ENCODE measurements around the gene TMSB4X.
"Not testable (repeated sequence)": the region's sequence is repeated elsewhere in the genome, so short reads cannot be mapped to it uniquely, and the experiment has no call there.

The TMSB4X gene

DNA sequence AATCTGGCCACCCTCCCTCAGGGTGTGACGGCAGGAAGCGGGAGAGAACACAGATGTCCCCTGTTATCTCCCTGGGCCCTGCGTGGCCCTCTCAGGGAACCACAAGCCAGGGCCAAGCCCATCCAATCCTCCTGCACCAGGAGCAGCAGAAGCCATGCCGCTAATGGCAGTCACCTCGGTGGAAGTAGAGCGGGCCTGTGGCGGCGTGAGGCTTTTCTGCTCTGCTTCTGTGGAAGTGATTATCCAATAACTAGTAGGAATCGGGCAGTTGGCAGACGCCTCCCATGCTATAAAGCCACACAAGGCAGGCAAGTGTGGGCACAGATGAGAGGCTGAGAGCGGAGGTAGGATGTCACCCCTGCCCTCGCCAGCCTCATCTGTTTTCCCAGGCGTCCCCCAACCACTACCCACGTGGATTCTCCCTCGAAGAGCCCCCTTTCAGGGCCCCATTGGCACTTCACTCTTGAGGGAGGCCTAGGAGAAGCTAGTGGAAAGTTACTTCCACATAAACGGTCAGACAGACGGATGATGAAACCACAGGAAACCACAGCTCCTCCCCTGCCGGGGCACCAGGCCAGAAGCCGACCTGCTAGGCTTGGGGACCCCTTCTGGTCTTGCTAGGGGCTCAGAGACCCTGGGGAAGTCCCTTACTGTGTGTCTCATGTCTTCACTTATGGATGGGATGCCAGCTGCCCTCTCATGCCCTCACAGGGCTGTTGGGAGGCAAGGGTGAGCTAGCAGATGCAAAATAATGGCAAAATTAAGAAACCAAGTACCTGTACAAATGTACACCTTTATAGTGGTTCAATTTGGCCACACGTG, 18.8 kb upstream of the TMSB4X start:
- DNase-seq: peak; percentile 78

DNA sequence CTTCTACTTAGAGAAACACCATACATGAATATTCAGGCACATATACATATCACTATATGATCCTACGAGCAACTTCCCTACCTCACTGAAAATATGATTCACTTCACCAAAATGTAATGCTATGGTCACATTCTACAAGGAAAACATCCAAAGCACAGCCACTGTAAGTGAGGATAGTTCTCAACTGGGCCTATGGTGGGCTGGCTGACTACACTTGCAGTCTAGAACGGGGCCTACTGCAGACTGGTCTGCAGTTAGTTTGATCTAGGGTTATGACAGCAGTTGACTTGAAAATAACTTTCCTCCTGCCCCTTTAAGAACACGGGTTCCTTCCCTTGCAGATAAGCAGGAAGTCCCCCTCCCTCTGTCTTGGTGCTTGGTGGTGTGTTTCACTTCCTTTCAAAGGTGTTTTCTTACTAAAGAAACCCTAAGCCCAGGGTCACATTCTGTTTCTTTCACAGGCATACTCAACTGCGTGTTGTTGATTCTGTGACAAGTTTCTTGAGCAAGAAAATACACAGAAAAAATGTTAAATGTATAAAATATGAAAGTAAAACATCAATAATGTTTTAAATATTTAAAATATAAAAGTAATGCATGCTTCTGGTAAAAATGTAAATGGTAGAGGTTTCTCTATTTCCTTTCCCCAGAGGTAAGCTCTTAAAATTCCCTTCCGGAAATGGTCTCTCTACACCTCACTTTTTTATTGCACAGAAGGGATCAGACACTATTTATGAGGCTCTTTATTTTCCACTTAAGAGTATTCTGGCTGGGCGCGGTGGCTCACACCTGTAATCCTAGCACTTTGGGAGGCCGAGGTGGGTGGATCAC, 18.0 kb upstream of the TMSB4X start:
- DNase-seq: peak; percentile 83

DNA sequence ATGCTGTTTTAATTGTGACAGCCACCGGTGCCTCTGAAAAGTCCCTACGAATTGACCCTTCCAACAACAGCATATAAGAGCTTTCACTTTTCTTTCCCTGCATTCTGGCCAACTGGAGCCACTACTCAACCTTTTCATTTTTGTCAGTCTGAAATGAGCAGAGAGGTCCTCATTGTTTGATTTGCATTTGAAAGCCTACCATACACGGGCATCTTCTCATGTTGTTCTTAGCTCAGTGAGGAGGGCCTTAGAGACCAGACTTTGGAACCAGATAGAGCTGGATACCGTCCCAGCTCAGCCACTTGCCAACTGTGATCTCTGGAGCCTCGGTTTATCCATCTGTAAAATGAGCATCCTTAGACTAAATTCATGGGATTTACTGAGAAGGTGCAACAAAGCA, 16.9 kb upstream of the TMSB4X start:
- DNase-seq: no peak

DNA sequence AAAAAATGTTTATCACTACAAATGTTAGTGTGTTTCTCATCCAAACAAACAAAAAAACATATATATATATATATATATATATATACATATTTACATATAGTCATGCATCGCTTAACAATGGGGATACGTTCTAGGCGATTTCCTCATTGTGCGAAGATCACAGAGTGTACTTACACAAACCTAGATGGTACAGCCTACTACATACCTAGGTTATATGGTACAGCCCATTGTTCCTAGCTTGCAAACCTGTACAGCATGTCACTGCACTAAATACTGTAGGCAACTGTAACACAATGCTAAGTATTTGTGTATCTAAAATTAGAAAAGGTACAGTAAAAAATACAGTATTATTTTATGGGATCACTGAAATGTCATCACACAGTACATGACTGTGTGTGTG, 16.4 kb upstream of the TMSB4X start:
- no peak for DNase-seq

DNA sequence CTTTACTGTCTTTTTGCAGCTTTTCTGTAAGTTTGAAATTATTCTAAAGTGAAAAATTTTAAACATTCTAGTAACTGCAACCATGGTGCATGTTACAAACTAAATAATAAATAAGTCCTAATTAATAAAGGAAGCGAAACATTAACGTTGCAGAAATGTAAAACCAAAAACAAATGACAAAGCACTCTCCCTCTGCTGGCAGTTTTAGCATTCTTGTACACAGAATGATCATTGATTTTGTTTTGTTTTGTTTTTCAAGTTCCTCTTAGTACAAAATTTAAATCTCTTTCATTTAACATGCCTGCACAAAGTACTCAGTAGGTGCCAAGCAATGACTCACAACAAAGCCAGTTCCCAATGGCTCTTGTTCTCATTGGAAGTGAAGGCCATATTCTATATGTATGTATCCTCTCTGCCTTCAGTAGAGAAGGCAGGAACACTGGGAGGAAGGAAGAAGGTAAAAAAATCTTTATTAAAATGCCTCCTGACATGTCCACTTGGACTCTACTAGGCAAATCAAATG, 13.7 kb upstream of the TMSB4X start:
- peak; percentile 16 for DNase-seq

DNA sequence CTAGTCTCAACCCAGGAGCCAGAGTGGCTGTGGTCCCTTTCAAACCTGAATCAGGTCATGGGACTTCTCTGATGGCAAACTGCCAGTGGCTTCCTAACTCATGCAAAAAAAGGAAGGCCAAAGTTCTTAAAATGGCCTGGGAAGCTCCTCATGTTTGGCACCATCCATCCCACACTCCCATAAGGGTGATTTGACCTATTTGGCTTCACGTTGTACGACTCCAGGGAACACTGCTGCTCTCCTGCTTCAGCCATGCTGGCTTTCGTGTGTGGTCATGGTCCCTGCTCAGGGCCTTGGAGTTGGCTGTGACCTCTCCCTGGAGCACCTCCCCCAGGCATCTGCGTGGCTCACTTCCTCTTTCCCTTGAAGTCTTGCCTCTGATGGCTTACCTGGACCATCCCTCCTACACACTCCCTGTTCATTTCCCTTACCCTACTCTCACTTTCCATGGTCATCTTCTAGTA, 12.8 kb upstream of the TMSB4X start:
- DNase-seq: no peak

DNA sequence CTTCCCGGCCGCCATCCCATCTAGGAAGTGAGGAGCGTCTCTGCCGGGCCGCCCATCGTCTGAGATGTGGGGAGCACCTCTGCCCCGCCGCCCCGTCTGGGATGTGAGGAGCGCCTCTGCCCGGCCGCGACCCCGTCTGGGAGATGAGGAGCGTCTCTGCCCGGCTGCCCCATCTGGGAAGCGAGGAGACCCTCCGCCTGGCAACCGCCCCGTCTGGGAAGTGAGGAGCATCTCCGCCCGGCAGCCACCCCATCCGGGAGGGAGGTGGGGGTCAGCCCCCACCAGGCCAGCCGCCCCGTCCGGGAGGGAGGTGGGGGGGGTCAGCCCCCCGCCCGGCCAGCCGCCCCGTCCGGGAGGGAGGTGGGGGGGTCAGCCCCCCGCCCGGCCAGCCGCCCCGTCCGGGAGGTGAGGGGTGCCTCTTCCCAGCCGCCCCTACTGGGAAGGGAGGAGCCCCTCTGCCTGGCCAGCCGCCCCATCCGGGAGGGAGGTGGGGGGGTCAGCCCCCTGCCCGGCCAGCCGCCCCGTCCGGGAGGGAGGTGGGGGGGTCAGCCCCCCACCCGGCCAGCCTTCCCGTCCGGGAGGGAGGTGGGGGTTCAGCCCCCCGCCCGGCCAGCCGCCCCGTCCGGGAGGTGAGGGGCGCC, 11.6 kb upstream of the TMSB4X start:
- DNase-seq: not testable (repeated sequence)

DNA sequence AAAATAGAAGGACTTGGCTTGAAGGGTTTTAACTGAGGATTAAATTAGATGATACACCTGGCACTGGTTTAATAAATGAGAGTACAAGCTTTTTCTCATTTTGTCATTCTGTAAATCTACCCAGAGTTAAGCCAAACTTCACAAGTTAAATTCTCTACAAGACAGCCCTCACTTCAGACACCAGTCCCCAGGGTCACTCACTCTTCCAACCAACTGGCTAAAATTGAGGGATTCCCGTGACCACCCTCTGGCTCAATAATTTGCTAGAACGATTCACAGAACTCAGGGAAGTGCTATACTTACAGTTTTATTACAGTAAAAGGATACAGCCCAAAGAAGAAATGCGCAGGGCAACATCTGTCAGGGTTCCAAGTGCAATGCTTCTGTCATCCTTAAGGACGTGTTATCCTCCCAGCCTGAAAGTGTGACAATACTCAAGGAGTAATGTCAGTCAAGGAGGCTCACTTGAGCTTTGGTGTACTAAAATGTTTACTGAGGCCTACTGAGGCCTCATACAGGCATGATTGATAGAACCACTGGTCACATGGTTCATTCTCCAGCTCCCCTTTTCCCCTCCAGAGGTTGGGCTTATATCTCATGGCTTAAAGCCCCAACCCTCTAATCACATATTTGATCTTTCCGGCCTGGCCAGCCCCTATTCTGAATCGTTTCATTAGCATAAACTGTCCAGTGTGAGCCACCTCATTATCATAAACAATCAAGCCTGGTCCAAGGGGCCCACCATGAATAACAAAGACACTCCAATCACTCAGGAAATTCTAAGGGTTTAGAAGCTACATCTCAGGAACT, 9.6 kb upstream of the TMSB4X start:
- no peak for DNase-seq

DNA sequence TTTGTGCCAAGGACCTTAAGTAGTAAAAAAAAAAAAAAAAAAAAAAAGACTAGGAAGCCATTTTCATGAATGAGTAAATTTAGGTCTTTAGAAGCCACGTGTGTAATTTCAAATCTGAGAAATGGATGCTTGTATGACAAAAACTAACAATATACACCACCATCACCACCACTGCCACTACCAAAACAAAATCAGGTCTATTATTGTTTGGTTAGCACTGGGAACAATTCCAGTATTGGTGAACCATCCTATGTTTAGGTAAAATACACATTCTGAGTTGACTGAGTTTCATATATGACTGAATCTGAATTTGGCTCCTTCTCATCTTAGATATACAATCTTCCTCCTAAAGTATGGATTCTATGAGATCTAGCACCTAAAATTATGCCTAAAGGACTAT, 8.8 kb upstream of the TMSB4X start:
- DNase-seq: no peak

DNA sequence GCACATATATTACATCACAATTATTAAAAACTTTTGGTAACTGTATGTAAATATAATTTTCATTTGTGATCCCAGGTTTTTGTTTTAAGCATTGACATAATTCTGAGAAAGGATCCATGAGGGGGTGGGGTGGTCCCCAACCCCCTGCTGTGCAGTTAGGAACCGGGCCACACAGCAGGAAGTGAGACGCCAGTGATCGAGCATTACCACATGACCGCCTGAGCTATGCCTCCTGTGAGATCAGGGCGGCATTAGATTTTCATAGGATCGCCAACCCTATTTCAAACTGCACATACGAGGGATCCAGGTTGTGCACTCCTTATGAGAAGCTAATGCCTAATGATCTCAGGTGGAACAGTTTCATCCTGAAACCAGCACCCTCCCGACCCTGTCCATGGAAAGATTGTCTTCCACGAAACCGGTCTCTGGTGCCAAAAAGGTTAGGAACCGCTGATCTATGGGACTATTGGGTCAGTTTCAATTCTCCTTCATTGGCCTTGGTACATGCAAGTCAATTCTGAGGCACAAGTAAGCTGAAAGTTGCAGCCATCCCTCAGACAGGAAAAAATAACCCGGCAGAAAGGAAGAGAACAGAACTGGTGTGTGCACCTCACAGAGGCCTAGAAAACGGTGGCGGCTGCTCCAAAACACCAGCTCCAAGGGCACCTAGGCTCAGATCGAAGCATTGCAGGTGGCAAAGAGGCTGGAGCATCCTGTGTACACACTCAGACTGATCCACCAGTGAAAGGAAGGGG, 7.0 kb upstream of the TMSB4X start:
- DNase-seq: no peak

DNA sequence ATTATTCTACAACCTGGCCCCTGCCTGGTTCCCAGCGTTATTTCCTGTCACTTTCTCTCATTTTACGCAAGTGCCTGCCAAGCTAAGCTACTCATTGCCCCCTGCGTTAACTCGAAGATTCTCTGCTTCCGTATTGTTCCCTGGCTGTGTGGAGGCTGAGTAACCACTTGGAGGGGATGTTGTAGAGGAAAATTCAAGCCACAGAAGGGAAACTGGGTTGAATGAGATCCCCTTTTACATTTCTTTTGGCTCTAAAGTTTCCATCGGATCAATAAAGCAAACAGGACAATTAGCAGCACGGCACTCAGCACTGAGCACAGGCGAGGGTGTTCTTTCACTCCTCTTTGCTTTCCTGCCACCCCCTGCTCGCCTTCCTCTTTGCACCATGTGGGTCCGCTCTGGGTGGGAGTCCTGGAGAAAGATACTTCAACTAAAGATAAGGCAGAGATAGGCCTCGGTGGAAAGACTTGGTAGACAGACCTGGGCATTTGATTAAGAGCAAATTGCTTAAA, 4.2 kb upstream of the TMSB4X start:
- DNase-seq: peak; percentile 82

DNA sequence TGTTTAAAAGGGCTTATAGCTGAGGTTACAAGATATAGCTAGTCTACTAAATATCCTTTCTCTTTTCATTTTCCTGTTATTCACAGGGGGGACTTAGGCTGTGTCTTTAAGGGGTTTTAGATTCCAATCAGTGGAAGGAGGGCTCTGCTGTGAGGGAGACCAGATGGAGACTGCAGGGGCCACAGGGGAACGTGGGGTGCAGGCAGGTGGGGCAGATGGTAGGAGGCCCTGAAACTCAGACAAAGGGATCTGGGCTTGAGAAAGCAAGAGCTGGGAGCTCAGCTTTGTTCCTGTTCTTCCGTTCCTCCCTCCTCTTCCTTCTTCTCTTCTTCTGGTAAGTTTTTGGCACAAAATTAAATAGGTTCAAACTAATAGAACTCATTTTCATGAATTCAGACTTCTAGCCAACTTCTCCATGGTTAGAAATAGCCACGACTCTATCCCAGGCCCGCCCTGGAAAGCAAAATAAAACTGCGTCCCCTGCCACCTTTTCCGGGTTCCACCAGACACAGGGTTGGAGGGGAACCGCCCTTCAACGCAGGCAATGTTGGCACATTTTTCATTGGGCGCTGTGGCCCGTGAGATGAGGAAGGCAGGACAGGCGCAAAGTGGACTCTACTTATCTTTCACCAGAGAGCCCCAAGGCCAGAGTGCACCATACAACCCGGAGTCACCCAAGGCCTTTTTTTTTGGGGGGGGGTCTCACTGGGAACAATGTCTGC, 3.5 kb upstream of the TMSB4X start:
- DNase-seq: no peak

DNA sequence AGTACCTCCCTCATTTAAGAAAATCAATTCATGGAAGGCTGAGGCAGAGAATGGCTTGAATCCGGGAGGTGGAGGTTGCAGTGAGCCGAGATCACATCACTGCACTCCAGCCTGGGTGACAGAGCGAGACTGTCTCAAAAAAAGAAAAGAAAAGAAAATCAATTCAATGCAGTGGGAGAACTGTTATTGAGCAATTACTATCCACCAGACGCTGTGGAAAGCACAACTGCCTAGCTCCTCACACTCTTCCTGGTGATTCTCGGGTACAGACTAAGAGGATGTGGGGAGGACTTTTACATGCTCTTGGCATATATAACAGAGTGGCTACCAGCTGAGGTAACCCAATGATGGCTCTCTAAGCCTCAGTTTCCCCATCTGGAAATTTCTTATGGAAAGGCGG, 2.7 kb upstream of the TMSB4X start:
- no peak for DNase-seq

DNA sequence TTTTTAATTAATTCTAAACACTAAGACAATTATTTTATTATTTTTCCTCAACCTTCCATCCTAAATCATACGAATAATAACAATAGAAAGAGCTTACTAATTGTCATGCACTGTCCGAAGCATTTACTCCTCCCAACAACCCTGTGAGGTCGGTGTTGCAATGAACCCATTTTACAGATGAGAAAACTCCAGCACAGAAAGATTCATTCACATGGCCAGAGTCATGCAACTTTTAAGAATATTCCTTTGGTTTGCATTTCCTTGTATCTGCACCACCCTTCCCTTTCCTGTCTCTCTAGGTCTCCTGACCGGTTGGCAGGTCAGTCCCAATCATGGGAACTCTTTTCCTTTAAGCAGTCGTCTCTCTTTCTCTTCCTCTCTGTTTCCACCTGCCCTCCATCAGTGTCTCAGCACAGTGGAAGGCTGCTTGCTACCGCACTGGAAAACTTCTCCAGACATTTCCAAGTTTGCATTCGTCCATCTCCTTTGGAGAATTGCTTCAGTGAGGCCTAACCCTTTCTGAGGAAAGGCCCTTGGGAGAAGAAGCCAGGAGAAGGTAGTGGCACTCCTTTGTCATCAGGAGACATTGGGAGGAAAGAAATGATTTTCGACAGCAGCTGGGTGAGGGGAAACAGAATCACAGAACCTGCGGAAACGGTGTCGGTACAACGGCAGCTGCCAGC, 1.9 kb upstream of the TMSB4X start:
- no peak for DNase-seq

DNA sequence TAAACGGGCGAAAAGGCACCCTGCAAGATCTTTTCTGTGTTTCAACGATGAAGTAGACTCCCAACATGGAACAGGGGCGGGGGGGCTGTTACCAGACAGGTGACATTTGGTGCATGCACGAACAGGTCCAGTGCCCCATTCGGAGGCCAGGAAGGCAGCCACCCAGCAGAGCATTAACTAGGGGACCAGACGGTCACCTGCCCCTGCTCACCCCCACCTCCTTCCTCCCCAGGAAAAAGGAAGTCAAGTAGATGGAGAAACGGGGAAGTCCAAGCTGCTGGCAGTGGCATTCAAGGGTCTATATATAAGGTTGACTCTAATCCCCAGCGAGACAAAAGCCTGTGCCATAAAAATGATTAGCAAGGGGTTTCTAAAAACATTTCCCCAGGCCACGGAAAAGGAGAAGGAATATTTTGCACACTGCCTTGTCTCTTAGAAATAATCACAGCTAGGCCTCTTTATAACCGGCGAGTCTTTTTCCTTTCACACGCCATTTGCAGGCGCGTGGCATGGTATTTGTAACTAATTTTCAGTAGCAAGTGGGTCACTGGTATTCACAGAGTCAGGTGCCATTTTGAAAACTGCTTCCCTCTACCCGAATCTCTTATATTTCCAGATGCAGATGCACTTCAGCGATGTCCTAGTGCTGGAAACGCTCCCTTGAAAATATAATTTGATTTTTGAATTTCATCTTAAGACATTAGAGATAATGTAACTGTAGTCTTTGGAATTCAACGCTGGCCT, 1.2 kb upstream of the TMSB4X start:
- peak; percentile 63 for DNase-seq

DNA sequence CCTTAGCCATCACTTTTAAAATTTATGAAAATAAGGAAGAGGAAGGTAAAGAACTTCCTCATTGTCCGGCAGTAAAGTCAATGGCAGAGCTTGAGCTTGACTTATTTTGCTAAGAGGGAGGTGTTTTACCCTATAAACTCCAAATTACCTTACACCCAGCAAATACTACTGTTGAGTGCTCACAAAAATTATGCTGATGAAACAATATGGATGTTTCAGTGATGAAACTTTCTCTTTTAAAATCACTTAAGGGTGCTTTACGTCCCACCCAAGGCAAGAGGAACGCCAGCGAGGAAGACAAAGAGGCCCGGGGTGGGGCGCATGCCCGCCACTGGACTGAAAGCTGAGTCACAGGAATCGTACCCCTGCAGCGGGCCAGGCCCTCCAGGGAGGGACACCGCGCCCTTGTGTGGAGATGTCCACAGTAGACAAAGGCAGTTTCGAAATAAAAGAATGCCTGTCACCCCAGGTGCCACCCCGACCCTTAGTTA, 560 bp upstream of the TMSB4X start:
- DNase-seq: peak; percentile 56

DNA sequence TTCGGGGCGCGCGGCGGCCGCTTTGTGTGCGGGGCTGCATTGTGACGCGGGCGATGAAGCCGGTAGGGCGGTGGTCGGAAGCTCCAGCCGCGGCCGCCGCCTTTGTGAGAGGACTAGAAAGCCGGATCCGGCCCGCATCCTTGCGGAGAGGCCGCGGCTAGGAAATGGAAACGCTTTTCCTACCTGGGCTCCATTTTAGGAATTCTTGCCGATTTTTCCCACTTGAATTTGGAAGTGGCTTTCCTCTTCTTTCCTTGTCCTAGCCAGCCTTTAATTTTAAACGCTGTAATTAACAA, 708 bp downstream of the TMSB4X start:
- no peak for DNase-seq

DNA sequence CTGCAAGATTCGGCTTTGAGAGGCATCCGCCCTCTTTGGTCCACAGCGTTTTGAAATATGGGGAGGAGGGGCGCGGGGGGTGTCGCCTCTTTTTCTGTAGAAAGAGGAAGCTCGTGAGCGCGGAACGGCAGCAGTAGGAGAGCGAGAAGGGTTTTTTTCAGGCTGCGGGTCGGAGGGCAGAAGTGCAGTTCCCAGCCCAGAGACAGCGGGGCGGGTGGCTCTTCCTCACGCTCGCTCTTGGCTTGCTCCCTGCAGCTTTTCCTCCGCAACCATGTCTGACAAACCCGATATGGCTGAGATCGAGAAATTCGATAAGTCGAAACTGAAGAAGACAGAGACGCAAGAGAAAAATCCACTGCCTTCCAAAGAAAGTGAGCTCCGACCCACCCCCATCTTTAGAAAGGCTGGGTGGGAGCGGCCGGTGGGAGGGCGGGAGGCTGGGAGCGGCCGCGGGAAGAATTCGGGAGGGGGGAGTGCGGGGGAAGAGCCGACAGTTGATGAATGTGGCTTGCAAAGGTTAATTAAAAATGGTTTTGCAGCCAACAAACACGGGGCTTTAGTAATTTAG, 1.2 kb downstream of the TMSB4X start:
- peak; percentile 44 for DNase-seq

Measured in CD4-positive, alpha-beta T cell treated with Interleukin-21 for 1 hour (primary cell).